Measurements from ENCODE around the gene SORT1. TPM values are rescaled to one million over a fixed set of nuclear protein-coding genes. Genes with fewer than 3 reads are reported as not detected.

SORT1 gene
- total RNA-seq, 1 experiment from 2014 or later = 47.9 TPM

GRCh38 chr1:109273570-109274288, 124.0 kb downstream of the SORT1 start:
- Histone ChIP-seq H2BK20ac (ENCODE audit: low read depth, low read length, poor library complexity, severe bottlenecking) (no peak overlapping the region), H3K4me1 (ENCODE audit: insufficient read depth, low read length) (no peaks in the 10 kb centered on the region; the same call in 1 of the 2 replicates), H2AFZ (ENCODE audit: low read length) (no peak overlapping the region), H3K9ac (ENCODE audit: extremely low read depth, insufficient read length, low read length) (no peak overlapping the region), H2BK5ac (ENCODE audit: insufficient read length, low read length) (no peak overlapping the region), H3K18ac (ENCODE audit: insufficient read length, low read depth, low read length) (no peak overlapping the region), H3T11ph (ENCODE audit: low read length) (no peak overlapping the region), H2BK12ac (ENCODE audit: insufficient read length, low read depth, low read length) (no peak overlapping the region), H3K23ac (ENCODE audit: insufficient read length, low read depth, low read length) (no peak overlapping the region), H3K79me1 (ENCODE audit: insufficient read depth, low read depth, low read length, poor library complexity, severe bottlenecking) (no peaks in the 10 kb centered on the region), H3K27me3 (ENCODE audit: insufficient read depth, low read length) (no peaks in the 10 kb centered on the region), H3K4ac (ENCODE audit: low read depth, low read length) (no peak overlapping the region), H3K4me2 (ENCODE audit: insufficient read depth, insufficient read length, low read length) (no peak overlapping the region), H3K14ac (ENCODE audit: insufficient read depth, low read length) (no peak overlapping the region; the same call in 1 of the 2 replicates), H3K23me2 (ENCODE audit: insufficient read length, low read depth, low read length, poor library complexity, severe bottlenecking) (no peaks in the 10 kb centered on the region), H3K27ac (ENCODE audit: insufficient read length, low read depth, low read length) (no peak overlapping the region), H3K79me2 (ENCODE audit: insufficient read depth, low read length) (no peaks in the 10 kb centered on the region), H2BK15ac (ENCODE audit: low read depth, low read length) (no peak overlapping the region), H4K20me1 (ENCODE audit: control insufficient read depth, insufficient read depth, insufficient read length) (no peaks in the 10 kb centered on the region), H4K5ac (ENCODE audit: insufficient read length, low read depth, low read length) (no peak overlapping the region), H3K9me3 (ENCODE audit: control insufficient read depth, low read depth, low read length) (no peaks in the 10 kb centered on the region), H4K8ac (replicated peaks; ENCODE audit: insufficient read length, low read depth, low read length) (no peak overlapping the region), H2AK5ac (ENCODE audit: insufficient read length, low read length) (no peak overlapping the region), H3K56ac (ENCODE audit: insufficient read length, low read depth, low read length) (no peak overlapping the region), H2BK120ac (ENCODE audit: low read depth, low read length, poor library complexity, severe bottlenecking) (no peak overlapping the region), H4K91ac (ENCODE audit: insufficient read length, low read depth, low read length) (no peak overlapping the region)
- no CpG with 5 or more reads among the region's 30 CpGs for WGBS (ENCODE audit: extremely low coverage, insufficient read length, low lambda C conversion rate)
- TF ChIP-seq, protein P1, sequence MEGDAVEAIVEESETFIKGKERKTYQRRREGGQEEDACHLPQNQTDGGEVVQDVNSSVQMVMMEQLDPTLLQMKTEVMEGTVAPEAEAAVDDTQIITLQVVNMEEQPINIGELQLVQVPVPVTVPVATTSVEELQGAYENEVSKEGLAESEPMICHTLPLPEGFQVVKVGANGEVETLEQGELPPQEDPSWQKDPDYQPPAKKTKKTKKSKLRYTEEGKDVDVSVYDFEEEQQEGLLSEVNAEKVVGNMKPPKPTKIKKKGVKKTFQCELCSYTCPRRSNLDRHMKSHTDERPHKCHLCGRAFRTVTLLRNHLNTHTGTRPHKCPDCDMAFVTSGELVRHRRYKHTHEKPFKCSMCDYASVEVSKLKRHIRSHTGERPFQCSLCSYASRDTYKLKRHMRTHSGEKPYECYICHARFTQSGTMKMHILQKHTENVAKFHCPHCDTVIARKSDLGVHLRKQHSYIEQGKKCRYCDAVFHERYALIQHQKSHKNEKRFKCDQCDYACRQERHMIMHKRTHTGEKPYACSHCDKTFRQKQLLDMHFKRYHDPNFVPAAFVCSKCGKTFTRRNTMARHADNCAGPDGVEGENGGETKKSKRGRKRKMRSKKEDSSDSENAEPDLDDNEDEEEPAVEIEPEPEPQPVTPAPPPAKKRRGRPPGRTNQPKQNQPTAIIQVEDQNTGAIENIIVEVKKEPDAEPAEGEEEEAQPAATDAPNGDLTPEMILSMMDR (conservative IDR thresholded peaks at IDR 0.05) = no peak
- Mint-ChIP-seq H3K36me3 (ENCODE audit: insufficient read depth in 1 of 3, low read depth in 3 of 3) (peaks cover 5 to 43% (median 34%) of the 10 kb centered on the region in 3 experiments; a peak in 6 of 7 replicates), H3K27ac (peak overlapping the region; percentile 0 to 56 (median 41); a peak in 4 of 7 replicates), H3K9me3 (no peaks in the 10 kb centered on the region), H3K27me3 (ENCODE audit: low read depth) (no peaks in the 10 kb centered on the region), H3K4me3 (no peak overlapping the region), H3K4me1 (peaks cover 26 to 29% of the 10 kb centered on the region in 2 experiments)
- no peak for DNase-seq
